RWPE2 (cell line): ENCODE measurements around the gene IL20RA.

Experiments used
- ATAC-seq: fragments of 200-7000 bp; cut with Tn5 transposase; 3 replicates; pipeline ENCODE4 v1.9.1; 2021; ENCODE audit warnings: low read depth
- DNase-seq: peaks from one replicate; pipeline ENCODE4 v3.0.0-alpha.2; 2020; ENCODE audit warnings: low spot score
- H3K27ac ChIP-seq: fragments of 450-650 bp; 2 replicates; pipeline ENCODE4 v1.5.1; 2017; ENCODE audit warnings: mild to moderate bottlenecking; ENCODE audit not compliant: poor library complexity, severe bottlenecking
- H3K27me3 ChIP-seq: fragments of 250-450 bp; sonication (Bioruptor Pico); 2 replicates; pipeline ENCODE4 v1.5.1; 2021; ENCODE audit warnings: mild to moderate bottlenecking, moderate library complexity; ENCODE audit not compliant: insufficient read depth, poor library complexity, severe bottlenecking
- H3K36me3 ChIP-seq: fragments of 250-450 bp; sonication (Bioruptor Pico); 2 replicates; pipeline ENCODE4 v1.5.1; 2020; ENCODE audit warnings: low read depth, mild to moderate bottlenecking, moderate library complexity
- H3K4me1 ChIP-seq: fragments of 250-450 bp; sonication (Bioruptor Pico); 2 replicates; pipeline ENCODE4 v1.5.1; 2021; ENCODE audit warnings: mild to moderate bottlenecking, moderate library complexity; ENCODE audit not compliant: insufficient read depth, poor library complexity, severe bottlenecking
- H3K4me3 ChIP-seq: fragments of 250-450 bp; sonication (Bioruptor Pico); 2 replicates; pipeline ENCODE4 v1.5.1; 2021; ENCODE audit warnings: mild to moderate bottlenecking, moderate library complexity; ENCODE audit not compliant: severe bottlenecking
- H3K9me3 ChIP-seq: fragments of 250-450 bp; sonication (Bioruptor Pico); 2 replicates; pipeline ENCODE4 v1.5.1; 2021; ENCODE audit warnings: mild to moderate bottlenecking, moderate library complexity; ENCODE audit not compliant: severe bottlenecking
- TF ChIP-seq, protein P1 (sequence below): fragments of 450-650 bp; IDR thresholded peaks from one replicate; pipeline ENCODE4 v1.5.1; 2017; ENCODE audit warnings: mild to moderate bottlenecking, moderate library complexity; ENCODE audit not compliant: poor library complexity, severe bottlenecking

IL20RA gene

DNA sequence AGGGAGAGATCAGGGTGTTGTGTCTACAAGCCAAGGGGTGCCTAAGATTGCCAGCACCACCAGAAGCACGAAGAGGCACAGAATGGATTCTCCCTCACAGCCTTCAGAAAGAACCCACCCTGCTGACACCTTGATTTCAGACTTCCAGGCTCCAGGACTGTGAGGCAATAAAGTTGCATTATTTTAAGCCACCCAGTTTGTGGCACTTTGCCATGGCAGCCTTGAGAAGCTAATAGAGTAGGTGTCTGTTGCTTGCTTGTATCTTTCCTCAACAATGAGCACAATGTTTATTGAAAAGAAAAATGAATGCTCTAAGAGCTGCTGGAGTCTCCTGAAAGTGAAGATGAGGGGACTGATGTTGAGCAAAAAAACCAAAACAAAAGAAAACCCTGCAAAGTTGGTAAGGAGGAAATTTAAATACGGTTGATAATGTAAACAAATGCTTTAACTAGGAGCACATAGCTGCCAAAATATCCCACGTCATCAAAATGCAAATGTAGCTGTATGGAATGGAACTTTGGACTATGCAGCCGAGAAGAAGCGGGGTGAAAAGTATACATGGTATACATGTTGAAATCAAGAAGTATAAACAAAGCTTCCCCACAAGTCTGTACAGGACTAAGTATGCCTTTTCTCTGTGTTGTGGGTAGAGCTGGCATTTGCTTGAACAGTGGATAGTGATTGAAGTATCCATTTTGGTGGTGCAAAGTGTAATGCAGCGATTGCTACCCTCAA is 8.0 kb downstream of the IL20RA start:
- no peak for DNase-seq
- no peak overlapping the region for H3K27ac ChIP-seq
- ATAC-seq: peak; percentile 51; the same call in 2 of the 3 replicates
- no peak overlapping the region for H3K4me3 ChIP-seq
- H3K36me3 ChIP-seq: no peaks in the 10 kb centered on the region
- H3K4me1 ChIP-seq: peaks cover 9% of the 10 kb centered on the region
- TF ChIP-seq, protein P1, sequence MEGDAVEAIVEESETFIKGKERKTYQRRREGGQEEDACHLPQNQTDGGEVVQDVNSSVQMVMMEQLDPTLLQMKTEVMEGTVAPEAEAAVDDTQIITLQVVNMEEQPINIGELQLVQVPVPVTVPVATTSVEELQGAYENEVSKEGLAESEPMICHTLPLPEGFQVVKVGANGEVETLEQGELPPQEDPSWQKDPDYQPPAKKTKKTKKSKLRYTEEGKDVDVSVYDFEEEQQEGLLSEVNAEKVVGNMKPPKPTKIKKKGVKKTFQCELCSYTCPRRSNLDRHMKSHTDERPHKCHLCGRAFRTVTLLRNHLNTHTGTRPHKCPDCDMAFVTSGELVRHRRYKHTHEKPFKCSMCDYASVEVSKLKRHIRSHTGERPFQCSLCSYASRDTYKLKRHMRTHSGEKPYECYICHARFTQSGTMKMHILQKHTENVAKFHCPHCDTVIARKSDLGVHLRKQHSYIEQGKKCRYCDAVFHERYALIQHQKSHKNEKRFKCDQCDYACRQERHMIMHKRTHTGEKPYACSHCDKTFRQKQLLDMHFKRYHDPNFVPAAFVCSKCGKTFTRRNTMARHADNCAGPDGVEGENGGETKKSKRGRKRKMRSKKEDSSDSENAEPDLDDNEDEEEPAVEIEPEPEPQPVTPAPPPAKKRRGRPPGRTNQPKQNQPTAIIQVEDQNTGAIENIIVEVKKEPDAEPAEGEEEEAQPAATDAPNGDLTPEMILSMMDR: no peak
- no peaks in the 10 kb centered on the region for H3K27me3 ChIP-seq
- H3K9me3 ChIP-seq: no peaks in the 10 kb centered on the region

DNA sequence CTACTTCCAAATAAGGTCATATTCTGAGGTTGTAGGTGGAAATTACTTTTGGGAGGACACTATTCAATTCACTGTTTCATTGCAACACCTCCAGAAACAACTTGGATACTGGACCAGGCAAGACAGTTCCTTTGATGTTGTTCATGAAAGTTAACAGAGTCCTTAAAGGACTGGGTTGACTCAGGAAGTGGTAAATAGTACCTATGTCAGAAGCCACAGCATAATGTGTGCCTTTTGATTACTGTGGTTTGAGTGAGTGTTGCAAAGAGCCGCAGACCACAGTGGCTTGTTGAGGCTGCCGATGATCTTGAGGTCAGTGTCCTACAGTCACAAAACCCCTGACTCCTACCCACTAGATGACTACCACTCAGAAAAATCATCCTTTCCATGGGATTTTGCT is 10.9 kb downstream of the IL20RA start:
- TF ChIP-seq, protein P1: no peak
- Histone ChIP-seq H3K4me3 (no peak overlapping the region), H3K27ac (no peak overlapping the region), H3K27me3 (no peaks in the 10 kb centered on the region), H3K4me1 (peaks cover 14% of the 10 kb centered on the region), H3K9me3 (no peaks in the 10 kb centered on the region), H3K36me3 (no peaks in the 10 kb centered on the region)
- DNase-seq: no peak
- peak; percentile 58 for ATAC-seq

DNA sequence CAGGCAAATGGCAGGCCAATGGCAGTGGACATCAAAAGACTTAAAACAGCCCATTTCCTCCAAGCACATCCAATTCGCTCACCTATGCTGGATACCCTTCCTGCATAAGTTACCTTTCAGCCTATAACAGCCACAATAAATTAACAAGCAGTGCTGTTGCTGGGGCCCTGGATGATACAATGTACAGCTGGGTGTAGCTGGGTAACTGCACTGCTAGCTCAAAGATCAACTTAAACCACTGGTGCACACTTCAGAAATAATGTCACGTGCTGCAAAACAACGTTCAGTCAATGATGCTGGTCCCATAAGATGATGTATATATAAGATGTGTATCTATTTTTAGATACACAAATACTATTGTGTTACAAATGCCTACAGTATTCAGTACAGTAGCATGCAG is 13.6 kb downstream of the IL20RA start:
- no peak for ATAC-seq
- no peak for DNase-seq
- no peaks in the 10 kb centered on the region for H3K9me3 ChIP-seq
- no peak overlapping the region for H3K4me3 ChIP-seq
- TF ChIP-seq, protein P1: no peak
- H3K27me3 ChIP-seq: no peaks in the 10 kb centered on the region
- no peaks in the 10 kb centered on the region for H3K36me3 ChIP-seq
- no peak overlapping the region for H3K27ac ChIP-seq
- H3K4me1 ChIP-seq: peaks cover 23% of the 10 kb centered on the region

DNA sequence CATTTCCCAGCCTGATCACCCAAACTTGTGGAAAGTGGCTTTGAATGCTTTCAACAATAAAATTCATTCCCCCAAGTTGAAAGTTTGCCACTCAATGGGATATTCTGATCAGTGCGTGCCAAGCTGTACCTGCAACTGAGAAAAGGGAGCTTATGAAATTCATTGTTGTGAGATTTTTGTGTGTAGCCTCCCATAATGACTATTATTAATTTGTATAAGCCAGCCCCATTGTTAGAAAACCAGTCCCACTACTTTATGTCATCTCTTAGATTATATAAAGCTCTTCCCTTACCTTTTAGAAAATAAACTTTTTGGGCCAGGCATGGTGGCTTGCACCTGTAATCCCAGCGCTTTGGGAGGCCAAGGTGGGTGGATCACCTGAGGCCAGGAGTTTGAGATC is 15.9 kb downstream of the IL20RA start:
- H3K4me1 ChIP-seq: peaks cover 26% of the 10 kb centered on the region
- no peak for DNase-seq
- no peak overlapping the region for H3K4me3 ChIP-seq
- H3K9me3 ChIP-seq: no peaks in the 10 kb centered on the region
- no peaks in the 10 kb centered on the region for H3K36me3 ChIP-seq
- TF ChIP-seq, protein P1: no peak
- H3K27ac ChIP-seq: peak overlapping the region; percentile 67
- H3K27me3 ChIP-seq: no peaks in the 10 kb centered on the region
- ATAC-seq: no peak
